GM15510 (cell line): Measurements from ENCODE around the gene MCC.

Experiments
- POLR2A ChIP-seq: IDR thresholded peaks from 3 replicates; pipeline ENCODE4 v1.6.1; 2011; ENCODE audit warnings: borderline replicate concordance; ENCODE audit not compliant: insufficient read length; ENCODE audit errors: extremely low read depth

Gene MCC

DNA sequence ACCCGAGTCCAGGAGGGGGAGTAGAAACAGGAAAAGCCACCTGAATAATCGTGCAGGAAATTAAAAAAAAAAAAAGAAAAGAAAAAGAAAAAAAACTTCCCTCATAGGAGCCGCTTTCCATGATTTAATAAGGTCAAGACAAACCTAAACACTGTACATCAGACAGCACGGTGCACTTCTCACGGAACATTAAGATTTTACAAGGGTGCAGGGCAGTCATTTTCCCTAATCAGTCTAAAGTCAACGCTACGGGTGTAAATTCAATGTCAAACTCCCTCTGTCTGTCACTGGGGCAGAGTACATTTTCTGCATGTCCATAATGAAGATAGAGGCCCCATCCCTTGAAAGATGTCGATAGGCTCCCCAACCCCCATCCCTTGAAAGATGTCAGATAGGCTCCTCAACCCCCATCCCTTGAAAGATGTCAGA, 193.1 kb downstream of the MCC start:
- TF ChIP-seq POLR2A: no peak

GRCh38 chr5:113294311-113295110, 193.7 kb downstream of the MCC start:
- TF ChIP-seq POLR2A: no peak

- no peak for TF ChIP-seq POLR2A
These were observed 194.3 kb downstream of the MCC start for GRCh38 chr5:113293975-113294310.

- TF ChIP-seq POLR2A: no peak
These were observed 194.9 kb downstream of the MCC start for GRCh38 chr5:113293068-113293974.

- TF ChIP-seq POLR2A: no peak
These were observed 195.8 kb downstream of the MCC start for GRCh38 chr5:113292462-113292861.

DNA sequence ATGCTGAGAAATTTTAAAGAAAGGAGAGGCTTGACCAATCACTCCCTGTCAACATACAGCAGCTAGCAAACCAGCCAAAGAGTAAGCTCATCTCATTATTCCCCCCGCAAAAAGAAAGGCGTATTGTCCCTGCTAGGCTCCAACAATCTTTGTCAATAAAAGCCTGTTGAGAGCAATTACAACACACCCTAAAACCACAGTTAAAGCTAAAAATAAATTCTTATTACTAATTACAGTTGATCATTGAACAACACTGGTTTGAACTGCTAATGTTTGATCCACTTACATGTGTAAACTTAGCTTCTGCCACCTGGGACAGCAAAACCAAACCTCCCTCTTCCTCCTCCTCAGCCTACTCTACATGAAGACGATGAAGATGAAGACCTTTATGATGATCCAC, 204.7 kb downstream of the MCC start:
- no peak for TF ChIP-seq POLR2A

DNA sequence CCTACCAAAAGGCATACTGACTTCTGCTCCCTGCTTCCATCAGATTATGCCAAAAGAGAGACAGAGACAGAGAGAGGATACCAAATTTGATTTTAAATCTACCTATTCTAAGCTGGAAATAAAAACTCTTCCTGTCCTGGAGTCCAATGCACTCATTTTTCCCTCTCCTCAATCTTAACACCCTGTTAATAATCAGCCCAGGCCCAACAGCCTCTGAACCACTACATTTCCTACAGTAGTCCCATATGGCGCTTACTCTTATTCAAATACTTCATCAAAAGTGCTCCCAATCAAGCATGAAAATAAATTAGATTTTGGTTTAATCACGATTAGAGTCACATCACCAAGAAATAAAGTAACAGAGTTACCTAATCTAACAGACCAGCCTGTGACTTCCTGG, 205.8 kb downstream of the MCC start:
- TF ChIP-seq POLR2A: no peak

- no peak for TF ChIP-seq POLR2A
These were observed 207.1 kb downstream of the MCC start for GRCh38 chr5:113281194-113281593.

- TF ChIP-seq POLR2A: no peak
These were observed 207.7 kb downstream of the MCC start for GRCh38 chr5:113280541-113280940.

DNA sequence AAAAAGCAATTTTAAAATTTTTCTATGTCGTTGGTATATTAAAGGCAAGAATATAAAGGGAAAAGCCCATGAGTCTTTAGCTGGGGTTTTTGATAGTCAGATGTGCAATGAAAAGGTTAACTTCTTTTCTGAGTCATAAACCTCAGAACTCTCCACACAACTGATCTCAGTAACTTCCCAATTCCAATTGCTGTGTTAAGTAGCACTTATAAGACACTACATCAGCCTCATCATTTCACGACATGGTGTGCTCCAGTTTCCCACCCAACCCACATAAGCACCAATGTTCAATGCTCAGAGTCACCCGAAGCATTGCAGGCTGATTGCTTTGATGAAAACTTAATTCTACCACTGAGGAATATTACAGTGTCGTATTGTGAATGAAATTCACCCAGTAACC, 209.3 kb downstream of the MCC start:
- TF ChIP-seq POLR2A: no peak

DNA sequence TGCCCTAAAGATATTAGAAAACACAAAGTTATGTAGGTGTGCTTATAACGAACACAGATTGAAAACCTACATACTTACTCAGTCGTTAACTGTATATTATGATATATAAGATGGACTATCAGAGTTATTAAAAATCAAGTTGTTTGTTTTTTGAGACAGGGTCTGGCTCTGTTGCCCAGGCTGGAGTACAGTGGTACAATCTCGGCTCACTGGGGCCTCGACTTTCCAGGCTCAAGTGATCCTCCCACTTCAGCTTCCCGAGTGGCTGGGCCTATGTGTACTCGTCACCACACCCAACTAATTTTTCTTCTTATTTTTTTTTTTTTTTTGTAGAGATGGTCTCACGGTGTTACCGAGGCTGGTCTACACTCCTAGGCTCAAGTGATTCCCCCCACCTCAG, 211.8 kb downstream of the MCC start:
- TF ChIP-seq POLR2A: no peak

GRCh38 chr5:113276001-113276400, 212.3 kb downstream of the MCC start:
- TF ChIP-seq POLR2A: no peak

DNA sequence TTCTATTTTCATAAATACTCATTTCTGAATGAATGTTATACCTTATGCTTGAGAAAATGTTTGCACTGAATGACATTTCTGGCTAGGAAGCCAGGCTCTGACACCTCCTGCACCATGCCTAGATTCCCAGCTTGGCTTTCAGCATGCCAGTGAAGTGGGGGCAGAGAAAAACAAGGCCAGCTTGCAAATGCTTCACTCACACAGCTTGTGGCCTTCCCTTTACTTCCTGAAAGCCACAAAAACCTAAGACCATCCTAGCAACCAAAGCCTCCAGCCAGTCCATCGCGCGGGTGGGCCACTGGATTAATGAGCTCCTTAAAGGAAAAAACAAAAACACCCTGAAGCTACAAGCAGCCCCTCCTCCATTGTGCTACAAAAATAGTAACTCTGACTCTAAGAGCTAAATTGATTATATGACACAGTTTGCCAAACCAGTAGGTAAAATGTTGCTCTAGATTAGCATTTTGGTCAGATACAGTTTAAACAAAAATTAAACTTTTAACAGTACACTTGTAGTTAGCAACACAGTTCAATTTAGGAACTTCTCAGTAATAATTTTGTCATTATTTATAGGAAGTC, 213.3 kb downstream of the MCC start:
- no peak for TF ChIP-seq POLR2A

DNA sequence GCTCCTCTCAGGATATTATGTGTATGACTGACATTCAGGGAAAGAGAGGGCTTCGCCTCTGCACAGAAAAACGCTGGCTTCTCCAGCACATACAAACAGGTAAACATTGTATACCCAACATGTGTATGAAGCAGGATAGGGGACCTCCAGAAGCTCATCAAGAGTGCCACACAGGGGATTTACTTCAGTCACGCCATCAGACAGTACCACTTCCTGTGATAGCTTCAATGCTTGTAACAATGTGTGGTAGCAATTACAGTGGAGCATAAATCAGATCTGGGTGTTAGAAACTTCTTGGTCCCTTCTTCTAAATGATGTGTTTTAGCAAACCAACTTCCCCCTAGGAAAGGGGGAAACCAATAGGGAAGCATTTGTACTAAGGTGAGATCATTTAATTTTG, 214.3 kb downstream of the MCC start:
- no peak for TF ChIP-seq POLR2A

DNA sequence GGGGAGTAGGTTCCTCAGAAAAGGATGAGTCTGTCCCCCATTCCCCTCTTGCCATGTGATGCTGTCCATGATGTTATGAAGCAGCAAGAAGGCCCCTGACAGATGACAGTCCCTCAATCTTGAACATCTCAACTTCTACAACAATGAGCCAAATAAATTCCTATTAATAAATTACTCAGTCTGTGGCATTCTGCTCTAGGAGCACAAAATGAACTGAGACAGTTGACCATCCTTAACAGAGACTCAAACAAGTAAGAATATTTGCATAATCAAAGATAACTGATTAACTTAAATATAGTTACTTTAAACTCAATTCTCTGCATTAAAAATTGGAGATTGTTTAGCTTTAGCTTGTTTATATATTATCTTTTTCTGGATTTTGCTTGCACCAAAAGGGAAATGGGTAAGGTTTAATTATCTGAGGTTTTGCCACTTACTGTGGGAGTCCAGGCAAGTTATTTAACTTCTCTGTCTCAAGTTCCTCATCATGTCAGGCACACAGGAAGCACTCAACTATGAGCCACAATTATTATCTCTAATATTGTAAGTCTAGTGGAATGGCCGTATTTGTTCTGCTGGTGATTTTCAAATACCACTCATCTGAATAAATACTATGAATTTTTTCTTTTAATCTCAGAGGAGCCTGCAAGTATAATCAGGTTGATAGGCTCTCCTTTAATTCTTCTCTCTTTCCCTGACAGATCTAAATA, 216.4 kb downstream of the MCC start:
- TF ChIP-seq POLR2A: no peak
